Spleen (tissue), 11 donors: ENCODE data around the gene GALT. TPM values are rescaled to one million over a fixed set of nuclear protein-coding genes. Genes with fewer than 3 reads are reported as not detected.
A peak's percentile ranks its signal among the peaks of the same experiment; 100 is the strongest.

Experiments used
- DNase-seq: peaks from one replicate; pipeline ENCODE4 v3.0.0-alpha.2; 2020
- H3K27ac ChIP-seq, 8 donors: fragments of 200-600 bp; sonication (generic) in 7 of 8; 1 replicate in 4 of 8; 2 replicates in 4 of 8; pipeline versions ENCODE4 v1.5.0 to v1.8.0; 2016 to 2021; ENCODE audit warnings: inconsistent platforms in 4 of 8, mild to moderate bottlenecking in 4 of 8, moderate library complexity in 1 of 8
- H3K27me3 ChIP-seq, 7 donors: fragments of 200-600 bp; sonication (generic) in 6 of 7; replicated peaks in 1 of 7; 1 replicate in 4 of 7; 2 replicates in 3 of 7; pipeline versions ENCODE4 v1.5.0 to v1.8.0; 2016 to 2021; ENCODE audit warnings: inconsistent platforms in 3 of 7, mild to moderate bottlenecking in 1 of 7
- H3K36me3 ChIP-seq, 6 donors: fragments of 200-600 bp; sonication (generic) in 5 of 6; 1 replicate in 4 of 6; 2 replicates in 2 of 6; pipeline versions ENCODE4 v1.5.0 to v1.8.0; 2016 to 2021; ENCODE audit warnings: inconsistent platforms in 2 of 6
- H3K4me1 ChIP-seq, 6 donors: fragments of 200-600 bp; sonication (generic) in 5 of 6; 1 replicate in 3 of 6; 2 replicates in 3 of 6; pipeline versions ENCODE4 v1.5.0 to v1.8.0; 2016 to 2021; ENCODE audit warnings: inconsistent platforms in 3 of 6
- H3K4me3 ChIP-seq, 8 donors: fragments of 200-600 bp; sonication (generic) in 7 of 8; 1 replicate in 4 of 8; 2 replicates in 4 of 8; pipeline versions ENCODE4 v1.5.0 to v1.8.0; 2016 to 2021; ENCODE audit warnings: inconsistent platforms in 4 of 8, mild to moderate bottlenecking in 4 of 8, moderate library complexity in 2 of 8
- H3K9me3 ChIP-seq, 8 donors: fragments of 200-600 bp; sonication (generic) in 7 of 8; 1 replicate in 4 of 8; 2 replicates in 4 of 8; pipeline versions ENCODE4 v1.5.0 to v1.8.0; 2016 to 2021; ENCODE audit warnings: inconsistent platforms in 4 of 8
- CTCF ChIP-seq, 11 experiments: fragments of 200-600 bp in 7 of 11; fragments of 450-650 bp in 4 of 11; sonication (generic) in 4 of 11; IDR thresholded peaks in 8 of 11; conservative IDR thresholded peaks in 3 of 11; 1 replicate in 7 of 11; 2 replicates in 4 of 11; pipeline versions ENCODE4 v1.4.0 to v1.8.0; 2016 to 2021; ENCODE audit warnings: antibody characterized with exemption in 11 of 11, inconsistent platforms in 4 of 11, mild to moderate bottlenecking in 1 of 11
- POLR2A ChIP-seq, 3 donors: fragments of 450-650 bp; IDR thresholded peaks; one replicate each; pipeline ENCODE4 v1.5.1; 2017; ENCODE audit warnings: antibody characterized with exemption in 3 of 3, mild to moderate bottlenecking in 1 of 3
- POLR2AphosphoS5 ChIP-seq, 3 donors: sonication (generic); formaldehyde crosslinking; IDR thresholded peaks; one replicate each; pipeline ENCODE4 v1.5.1; 2017; ENCODE audit warnings: antibody characterized with exemption in 3 of 3
- WGBS, 5 donors: extraction: QIAGEN DNeasy Blood & Tissue Kit in 3 of 5; methylation state at CpG; one replicate each; pipeline versions ENCODE4 v1.1.5 to v1.1.7; 2013 to 2018; 5-methylcytosine and 5-hydroxymethylcytosine counted together
- intact Hi-C: fragments of 100-400 bp; cut with DNase I; formaldehyde crosslinking; loops from one replicate; pipeline ENCODE4 v1.15.0; 2023; ENCODE audit warnings: low total_unique reads
- polyA plus RNA-seq, 3 donors: library from polyadenylated mRNA; stranded (reverse); fragments of 200-250 nt; gene quantifications; one replicate each; pipeline ENCODE4 v1.2.1, GENCODE V29; 2013
- total RNA-seq, 7 donors: library from RNA; depleted of rRNA in 3 of 7; stranded (reverse); fragments of >200 nt in 3 of 7; fragmentation: NEBNext Ultra II Directional in 4 of 7; extraction: Animal tissue kit (Norgen Biotek cat#: 25700) in 4 of 7; gene quantifications; one replicate each; pipeline versions ENCODE4 v1.1.0 to v1.2.1, GENCODE V29; 2016 to 2021
- donor health status: healthy with polysubstance abuse.
- donor health status: DM: no; HTN: no; CAD: no; lungs with moderate emphysema.
- donor health status: DM: no; HTN: no; CAD: no.
- donor health status: Bipolar disorder and iron deficiency.
- donor health status: healthy.
- donor health status: DM: no; HTN: no; CAD: no.
- donor health status: DM: yes; HTN: yes; CAD: no.

Gene GALT
- total and polyA plus RNA-seq, 10 donors, result 32.1 to 101 (median 74.6) TPM

GRCh38 chr9:34607331-34607730 lies 39.1 kb upstream of the GALT start:
- TF ChIP-seq POLR2A (IDR thresholded peaks at IDR 0.05) (no peak), CTCF (IDR thresholded peaks at IDR 0.05 in 8 of 11, conservative IDR thresholded peaks at IDR 0.05 in 3 of 11) (no peak), POLR2AphosphoS5 (IDR thresholded peaks at IDR 0.05) (no peak)
- peaks cover 0 to 32% (median 17%) of the 10 kb centered on the region in 6 donors for H3K4me1 ChIP-seq
- H3K4me3 ChIP-seq, result no peak overlapping the region
- no peak for DNase-seq
- no peaks in the 10 kb centered on the region for H3K36me3 ChIP-seq
- intact Hi-C loops, result no loop called here
- 42 to 70% (median 60%) methylated on average over 2 of the region's 2 CpGs for WGBS, 5 donors
- H3K27ac ChIP-seq, result no peak overlapping the region
- no peaks in the 10 kb centered on the region for H3K27me3 ChIP-seq
- no peaks in the 10 kb centered on the region for H3K9me3 ChIP-seq

GRCh38 chr9:34610434-34611206 lies 35.9 kb upstream of the GALT start:
- WGBS, 5 donors, result 92 to 97% (median 95%) methylated on average over 15 to 20 of the region's 20 CpGs
- intact Hi-C loops, result loop anchor here (5.0 kb wide), 1 partner anchor 153 kb away; the partner anchor contains the start of genes DNAI1 and FAM219A
- Histone ChIP-seq H3K27me3 (no peaks in the 10 kb centered on the region), H3K9me3 (no peaks in the 10 kb centered on the region), H3K4me1 (peaks cover 3 to 34% (median 26%) of the 10 kb centered on the region in 6 donors), H3K27ac (no peak overlapping the region), H3K36me3 (peaks cover 0 to 23% (median 16%) of the 10 kb centered on the region in 6 donors), H3K4me3 (peak overlapping the region in 6 of 8 donors; percentile 49 to 81 (median 56))
- DNase-seq, result peak; percentile 82
- no peak for TF ChIP-seq POLR2A (IDR thresholded peaks at IDR 0.05)
- TF ChIP-seq CTCF (IDR thresholded peaks at IDR 0.05 in 8 of 11, conservative IDR thresholded peaks at IDR 0.05 in 3 of 11), result no peak
- peak in 1 of 3 donors; percentile 15 for TF ChIP-seq POLR2AphosphoS5 (IDR thresholded peaks at IDR 0.05)

GRCh38 chr9:34611251-34611810 lies 35.1 kb upstream of the GALT start:
- Histone ChIP-seq H3K27me3 (no peaks in the 10 kb centered on the region), H3K4me1 (peaks cover 3 to 34% (median 26%) of the 10 kb centered on the region in 6 donors), H3K4me3 (peak overlapping the region; percentile 49 to 81 (median 56)), H3K36me3 (peaks cover 0 to 30% (median 23%) of the 10 kb centered on the region in 6 donors), H3K9me3 (no peaks in the 10 kb centered on the region), H3K27ac (peak overlapping the region; percentile 80 to 90 (median 87))
- 65 to 74% (median 70%) methylated on average over 6 to 10 of the region's 10 CpGs for WGBS, 5 donors
- no peak for TF ChIP-seq POLR2AphosphoS5 (IDR thresholded peaks at IDR 0.05)
- no peak for TF ChIP-seq POLR2A (IDR thresholded peaks at IDR 0.05)
- TF ChIP-seq CTCF (IDR thresholded peaks at IDR 0.05 in 8 of 11, conservative IDR thresholded peaks at IDR 0.05 in 3 of 11), result no peak
- intact Hi-C loops, result loop anchor here (5.0 kb wide), 1 partner anchor 154 kb away; the partner anchor contains the start of genes DNAI1 and FAM219A
- DNase-seq, result no peak
